ENCODE measurements around the gene CCDC126. TPM values are rescaled to one million over a fixed set of nuclear protein-coding genes. Genes with fewer than 3 reads are reported as not detected.

CCDC126 gene
- total and polyA plus RNA-seq, 2 of the 8 experiments (the other 6 are each of a cell fraction or from before 2014, with no cell fraction given) = 1.4 to 5.3 TPM

- H3K27me3 ChIP-seq (replicated peaks in 1 of 4; ENCODE audit: control insufficient read depth in 3 of 4, extremely low read depth in 1 of 4, insufficient read depth in 3 of 4, low read length in 3 of 4) = no peaks in the 10 kb centered on the region
- no peaks in the 10 kb centered on the region for H3K79me2 ChIP-seq (ENCODE audit: control insufficient read depth in 1 of 2, insufficient read depth in 2 of 2, low read length in 2 of 2)
- H3K4me2 ChIP-seq (ENCODE audit: insufficient read depth in 1 of 2, low read depth in 2 of 2, low read length in 2 of 2) = no peak overlapping the region
- DNase-seq (ENCODE audit: low read depth in 1 of 2, low spot score in 2 of 2) (no peak), FAIRE-seq (no peak)
- H4K91ac ChIP-seq (replicated peaks; ENCODE audit: insufficient read length, low read length) = no peak overlapping the region
- ChIA-PET POLR2A (ENCODE audit: partially characterized antibody) (interaction anchor here (0.7 to 1.5 kb wide), 4 partner anchors 9 to 58 kb away, joined by 3 to 6 read pairs (median 3); no protein-coding TSS in a partner anchor), CTCF (ENCODE audit: partially characterized antibody) (interaction anchor here (0.5 to 5.5 kb wide), 16 partner anchors 13 to 210 kb away, joined by 3 to 74 read pairs (median 4); partner anchors contain the start of gene STK31)
- H2AFZ ChIP-seq (ENCODE audit: low read length) = no peak overlapping the region
- H3K23me2 ChIP-seq (ENCODE audit: low read depth, low read length) = no peaks in the 10 kb centered on the region
- H3K23ac ChIP-seq (ENCODE audit: insufficient read length) = no peak overlapping the region
- no peak overlapping the region for H2BK20ac ChIP-seq (ENCODE audit: low read length)
- no peak overlapping the region for H2AK5ac ChIP-seq (ENCODE audit: low read depth, low read length)
- H3K56ac ChIP-seq (replicated peaks; ENCODE audit: insufficient read length, low read depth, low read length) = no peak overlapping the region
- H3K4me1 ChIP-seq (replicated peaks in 1 of 4; ENCODE audit: control insufficient read depth in 3 of 4, insufficient read depth in 4 of 4, low read length in 3 of 4) = peaks cover 0 to 1% (median 0%) of the 10 kb centered on the region in 4 experiments; a peak in 2 of 7 replicates
- no peaks in the 10 kb centered on the region; a peak in 1 of 8 replicates for H3K36me3 ChIP-seq (ENCODE audit: control insufficient read depth in 2 of 4, insufficient read depth in 4 of 4, low read length in 3 of 4)
- peaks cover 9 to 14% of the 10 kb centered on the region in 2 experiments for H3K9me3 ChIP-seq (ENCODE audit: insufficient read depth in 2 of 2, low read depth in 1 of 2, low read length in 1 of 2)
- H3K27ac ChIP-seq (ENCODE audit: low read depth, low read length) = no peak overlapping the region
- no peak overlapping the region for H4K5ac ChIP-seq (ENCODE audit: insufficient read length, low read depth, low read length)
- TF ChIP-seq SRF (IDR thresholded peaks at IDR 0.05; ENCODE audit: low read depth, low read length) (no peak), RBBP5 (IDR thresholded peaks at IDR 0.05; ENCODE audit: borderline replicate concordance, low read depth, low read length) (no peak)
- TF ChIP-seq, protein P1, sequence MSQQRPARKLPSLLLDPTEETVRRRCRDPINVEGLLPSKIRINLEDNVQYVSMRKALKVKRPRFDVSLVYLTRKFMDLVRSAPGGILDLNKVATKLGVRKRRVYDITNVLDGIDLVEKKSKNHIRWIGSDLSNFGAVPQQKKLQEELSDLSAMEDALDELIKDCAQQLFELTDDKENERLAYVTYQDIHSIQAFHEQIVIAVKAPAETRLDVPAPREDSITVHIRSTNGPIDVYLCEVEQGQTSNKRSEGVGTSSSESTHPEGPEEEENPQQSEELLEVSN (IDR thresholded peaks at IDR 0.05) = no peak
- no peak overlapping the region for H2BK120ac ChIP-seq (replicated peaks; ENCODE audit: low read depth, low read length)
- H4K8ac ChIP-seq (ENCODE audit: extremely low read depth, insufficient read depth, low read length) = no peak overlapping the region
- H3K18ac ChIP-seq (ENCODE audit: extremely low read depth, low read length) = no peak overlapping the region
- no peak overlapping the region for H3K4me3 ChIP-seq (ENCODE audit: extremely low read depth in 1 of 4, insufficient read depth in 2 of 4, low read depth in 3 of 4, low read length in 4 of 4)
- 97% methylated on average over 5 of the region's 5 CpGs; no CpG with 5 or more reads in 1 of the 2 experiments for WGBS, 2 experiments (ENCODE audit: extremely low coverage in 1 of 2, insufficient coverage in 1 of 2, insufficient read length in 1 of 2, insufficient replicate concordance in 2 of 2, low coverage in 1 of 2, low lambda C conversion rate in 2 of 2, missing lambda C conversion rate in 1 of 2)
- H3K4ac ChIP-seq (replicated peaks; ENCODE audit: insufficient read length, low read depth, low read length) = no peak overlapping the region
- no peak overlapping the region for H2BK15ac ChIP-seq (ENCODE audit: low read length)
- no peak overlapping the region for H3K9ac ChIP-seq (replicated peaks in 1 of 4; ENCODE audit: extremely low read depth in 1 of 4, low read depth in 3 of 4, low read length in 3 of 4)
- H3K79me1 ChIP-seq (ENCODE audit: low read depth, low read length) = no peaks in the 10 kb centered on the region
- H2BK5ac ChIP-seq (ENCODE audit: low read depth, low read length) = no peak overlapping the region
- no peak overlapping the region for H2BK12ac ChIP-seq (ENCODE audit: low read depth, low read length)
- H3K14ac ChIP-seq (ENCODE audit: insufficient read length) = no peak overlapping the region
- H4K20me1 ChIP-seq (replicated peaks in 1 of 2; ENCODE audit: control insufficient read depth in 1 of 2, insufficient read depth in 2 of 2, low read length in 2 of 2) = no peaks in the 10 kb centered on the region
These were observed 56.8 kb downstream of the CCDC126 start for GRCh38 chr7:23653942-23654341.
